Sigmoid colon (tissue), 7 donors: Measurements from ENCODE around the gene FBL. TPM values are rescaled to one million over a fixed set of nuclear protein-coding genes. Genes with fewer than 3 reads are reported as not detected.

ENCODE experiments used
- DNase-seq: peaks from one replicate; pipeline ENCODE4 v3.0.0-alpha.2; 2019
- H3K27ac ChIP-seq, 4 donors: fragments of 200-600 bp; sonication (generic); one replicate each; pipeline ENCODE4 v1.5.1; 2016 to 2019; ENCODE audit warnings: mild to moderate bottlenecking in 1 of 4
- H3K27me3 ChIP-seq, 3 donors: fragments of 200-600 bp; sonication (generic); one replicate each; pipeline ENCODE4 v1.5.1; 2019; ENCODE audit warnings: mild to moderate bottlenecking in 1 of 3
- H3K36me3 ChIP-seq, 4 donors: fragments of 200-600 bp; sonication (generic); one replicate each; pipeline ENCODE4 v1.5.1; 2016 to 2019
- H3K4me1 ChIP-seq, 4 donors: fragments of 200-600 bp; sonication (generic); one replicate each; pipeline ENCODE4 v1.5.1; 2017 to 2019
- H3K4me3 ChIP-seq, 4 donors: fragments of 200-600 bp; sonication (generic); one replicate each; pipeline ENCODE4 v1.5.1; 2017 to 2019; ENCODE audit warnings: mild to moderate bottlenecking in 2 of 4, moderate library complexity in 1 of 4
- H3K9me3 ChIP-seq, 4 donors: fragments of 200-600 bp in 3 of 4; sonication (generic) in 3 of 4; one replicate each; pipeline versions ENCODE4 v1.5.1 to v1.6.1; 2013 to 2019
- CTCF ChIP-seq, 4 experiments: fragments of 450-650 bp in 3 of 4; fragments of 200-600 bp in 1 of 4; IDR thresholded peaks; one replicate each; pipeline ENCODE4 v1.5.1; 2016 to 2019; ENCODE audit warnings: antibody characterized with exemption in 4 of 4, mild to moderate bottlenecking in 3 of 4, moderate library complexity in 2 of 4
- EP300 ChIP-seq, 4 donors: sonication (generic); formaldehyde crosslinking; IDR thresholded peaks; one replicate each; pipeline ENCODE4 v1.6.1; 2017; ENCODE audit warnings: antibody characterized with exemption in 4 of 4
- POLR2A ChIP-seq, 2 donors: fragments of 450-650 bp; IDR thresholded peaks; one replicate each; pipeline ENCODE4 v1.6.1; 2016; ENCODE audit warnings: antibody characterized with exemption in 2 of 2, mild to moderate bottlenecking in 2 of 2, moderate library complexity in 2 of 2
- POLR2AphosphoS5 ChIP-seq, 4 donors: sonication (generic); formaldehyde crosslinking; IDR thresholded peaks; one replicate each; pipeline ENCODE4 v1.6.1; 2017; ENCODE audit warnings: antibody characterized with exemption in 4 of 4
- WGBS, 2 donors: extraction: QIAGEN DNeasy Blood & Tissue Kit; methylation state at CpG; one replicate each; pipeline ENCODE4 v1.1.7; 2013; 5-methylcytosine and 5-hydroxymethylcytosine counted together
- intact Hi-C: fragments of 100-400 bp; cut with DNase I; formaldehyde crosslinking; loops from one replicate; pipeline ENCODE4 v1.15.1; 2023
- polyA plus RNA-seq, 3 donors: library from polyadenylated mRNA; stranded (reverse); fragments of 200-250 nt; gene quantifications; one replicate each; pipeline ENCODE4 v1.2.3, GENCODE V29; 2013
- total RNA-seq, 4 donors: library from RNA; depleted of rRNA; stranded (reverse); fragments of >200 nt; gene quantifications; one replicate each; pipeline ENCODE4 v1.1.0, GENCODE V29; 2016
- donor health status: healthy with polysubstance abuse.
- donor health status: Bipolar disorder and iron deficiency.
- donor health status: healthy.

The FBL gene
- total and polyA plus RNA-seq, 7 donors, result 96.4 to 333 (median 121) TPM

DNA sequence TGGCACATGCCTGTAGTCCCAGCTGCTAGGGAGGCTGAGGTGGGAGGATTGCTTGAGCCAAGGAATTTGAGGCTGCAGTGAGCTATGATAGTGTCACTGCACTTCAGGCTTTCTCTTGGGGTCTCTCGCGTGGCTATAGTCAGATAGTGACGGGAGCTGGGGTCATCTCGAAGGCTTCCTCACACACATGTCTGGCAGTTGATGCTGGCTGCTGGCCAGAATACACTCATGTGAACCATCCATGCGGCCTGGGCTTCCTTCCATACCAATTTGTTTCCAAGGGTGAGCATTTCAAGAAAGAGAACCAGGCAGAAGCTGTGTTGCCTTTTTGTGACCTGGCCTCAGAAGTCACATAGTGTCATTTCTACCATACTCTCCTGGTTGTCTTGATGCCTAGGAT is 41.1 kb downstream of the FBL start:
- 55 to 67% methylated on average over 5 of the region's 5 CpGs for WGBS, 2 donors
- H3K27ac ChIP-seq, result no peak overlapping the region
- no peak for DNase-seq
- H3K9me3 ChIP-seq, result no peaks in the 10 kb centered on the region
- no peaks in the 10 kb centered on the region for H3K36me3 ChIP-seq
- intact Hi-C loops, result no loop called here
- peaks cover 0 to 18% (median 12%) of the 10 kb centered on the region in 3 donors for H3K27me3 ChIP-seq
- H3K4me1 ChIP-seq, result no peaks in the 10 kb centered on the region
- no peak for TF ChIP-seq POLR2AphosphoS5 (IDR thresholded peaks at IDR 0.05)
- TF ChIP-seq CTCF (IDR thresholded peaks at IDR 0.05), result no peak
- TF ChIP-seq POLR2A (IDR thresholded peaks at IDR 0.05), result no peak
- TF ChIP-seq EP300 (IDR thresholded peaks at IDR 0.05), result no peak
- H3K4me3 ChIP-seq, result no peak overlapping the region

- intact Hi-C loops, result no loop called here
- Histone ChIP-seq H3K36me3 (no peaks in the 10 kb centered on the region), H3K27me3 (peaks cover 0 to 22% (median 12%) of the 10 kb centered on the region in 3 donors), H3K27ac (no peak overlapping the region), H3K4me3 (no peak overlapping the region), H3K9me3 (no peaks in the 10 kb centered on the region), H3K4me1 (no peaks in the 10 kb centered on the region)
- WGBS, 2 donors, result 49 to 51% methylated on average over 4 of the region's 4 CpGs
- TF ChIP-seq POLR2A (IDR thresholded peaks at IDR 0.05) (no peak), POLR2AphosphoS5 (IDR thresholded peaks at IDR 0.05) (no peak), EP300 (IDR thresholded peaks at IDR 0.05) (no peak), CTCF (IDR thresholded peaks at IDR 0.05) (no peak)
- no peak for DNase-seq
These were observed 43.2 kb downstream of the FBL start for GRCh38 chr19:39802958-39803357.

DNA sequence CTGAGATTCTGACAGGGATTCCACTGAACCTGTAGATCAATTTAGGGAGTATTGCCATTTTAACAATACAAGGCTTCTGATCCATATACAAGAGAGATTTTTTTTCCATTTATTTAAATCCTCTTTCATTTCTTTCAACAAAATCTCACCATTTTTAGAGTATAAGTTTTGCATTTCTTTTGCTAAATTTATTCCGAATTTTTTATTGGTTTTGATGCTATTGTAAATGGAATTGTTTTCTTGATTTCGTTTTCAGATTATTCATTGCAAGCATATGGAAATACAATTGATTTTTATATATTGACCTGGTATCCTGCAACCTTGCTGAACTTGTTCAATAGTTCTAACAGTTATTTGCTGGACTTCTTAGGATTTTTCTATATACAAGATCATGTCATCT is 49.1 kb downstream of the FBL start:
- Histone ChIP-seq H3K27me3 (peaks cover 0 to 14% (median 3%) of the 10 kb centered on the region in 3 donors), H3K27ac (no peak overlapping the region), H3K4me3 (no peak overlapping the region), H3K36me3 (no peaks in the 10 kb centered on the region), H3K9me3 (no peaks in the 10 kb centered on the region), H3K4me1 (no peaks in the 10 kb centered on the region)
- TF ChIP-seq POLR2A (IDR thresholded peaks at IDR 0.05), result no peak
- TF ChIP-seq CTCF (IDR thresholded peaks at IDR 0.05), result no peak
- TF ChIP-seq EP300 (IDR thresholded peaks at IDR 0.05), result no peak
- TF ChIP-seq POLR2AphosphoS5 (IDR thresholded peaks at IDR 0.05), result no peak
- DNase-seq, result no peak
- 55 to 77% methylated on average over 2 of the region's 2 CpGs for WGBS, 2 donors
- intact Hi-C loops, result no loop called here

DNA sequence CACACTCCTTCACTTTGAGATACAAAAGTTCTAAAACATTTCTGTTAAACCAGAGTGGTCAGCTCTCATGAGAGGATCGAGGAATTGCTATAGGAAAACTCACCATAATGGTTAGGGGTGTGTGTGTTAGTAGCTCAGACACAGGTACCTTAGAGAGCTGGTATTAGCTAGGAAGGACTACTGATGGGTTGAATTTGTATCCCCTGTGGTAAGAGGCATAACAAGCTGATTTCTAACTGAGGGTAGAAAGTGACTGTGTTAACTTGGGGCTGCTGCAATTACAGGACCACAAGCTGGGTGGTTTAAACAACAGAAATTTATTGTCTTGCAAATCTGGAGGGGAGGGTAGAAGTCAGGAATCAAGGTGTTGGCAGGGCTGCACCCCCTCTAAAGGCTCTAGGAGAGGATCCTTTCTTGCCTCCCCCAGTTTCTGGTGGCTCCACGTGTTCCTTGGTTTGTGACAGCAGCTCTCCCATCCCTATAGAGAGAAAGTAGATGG is 50.1 kb downstream of the FBL start:
- no peaks in the 10 kb centered on the region for H3K36me3 ChIP-seq
- intact Hi-C loops, result no loop called here
- no peaks in the 10 kb centered on the region for H3K9me3 ChIP-seq
- WGBS, 2 donors, result 26 to 37% methylated on average over 2 of the region's 2 CpGs
- DNase-seq, result no peak
- H3K4me3 ChIP-seq, result no peak overlapping the region
- H3K4me1 ChIP-seq, result no peaks in the 10 kb centered on the region
- no peak overlapping the region for H3K27ac ChIP-seq
- peaks cover 0 to 8% (median 0%) of the 10 kb centered on the region in 3 donors for H3K27me3 ChIP-seq
- TF ChIP-seq EP300 (IDR thresholded peaks at IDR 0.05) (no peak), POLR2A (IDR thresholded peaks at IDR 0.05) (no peak), CTCF (IDR thresholded peaks at IDR 0.05) (no peak), POLR2AphosphoS5 (IDR thresholded peaks at IDR 0.05) (no peak)

- intact Hi-C loops, result no loop called here
- no peak overlapping the region for H3K27ac ChIP-seq
- DNase-seq, result no peak
- H3K4me1 ChIP-seq, result no peaks in the 10 kb centered on the region
- H3K9me3 ChIP-seq, result no peaks in the 10 kb centered on the region
- no peaks in the 10 kb centered on the region for H3K36me3 ChIP-seq
- WGBS, 2 donors, result 44 to 49% methylated on average over 5 of the region's 5 CpGs
- TF ChIP-seq POLR2A (IDR thresholded peaks at IDR 0.05) (no peak), POLR2AphosphoS5 (IDR thresholded peaks at IDR 0.05) (no peak), EP300 (IDR thresholded peaks at IDR 0.05) (no peak), CTCF (IDR thresholded peaks at IDR 0.05) (no peak)
- no peak overlapping the region for H3K4me3 ChIP-seq
- H3K27me3 ChIP-seq, result peaks cover 0 to 8% (median 0%) of the 10 kb centered on the region in 3 donors
These were observed 51.2 kb downstream of the FBL start for GRCh38 chr19:39795001-39795400.
